Progenitor cell of endocrine pancreas (in vitro differentiated cells): Measurements from ENCODE around the gene CLEC2B. TPM values are rescaled to one million over a fixed set of nuclear protein-coding genes. Genes with fewer than 3 reads are reported as not detected.

ENCODE experiments used
- DNase-seq: peaks from one replicate; pipeline ENCODE4 v3.0.0; 2021; ENCODE audit warnings: low spot score; ENCODE audit not compliant: unreplicated experiment
- H3K27ac Mint-ChIP-seq: 2 replicates; pipeline ENCODE4 v1.8.0; 2021; ENCODE audit warnings: mild to moderate bottlenecking, moderate library complexity, mixed read lengths
- H3K27me3 Mint-ChIP-seq: 2 replicates; pipeline ENCODE4 v1.8.0; 2021; ENCODE audit warnings: mixed read lengths
- H3K36me3 Mint-ChIP-seq: 2 replicates; pipeline ENCODE4 v1.8.0; 2022; ENCODE audit warnings: mixed read lengths; ENCODE audit not compliant: insufficient read depth
- H3K4me1 Mint-ChIP-seq: 2 replicates; pipeline ENCODE4 v1.8.0; 2021; ENCODE audit warnings: low read depth, mixed read lengths
- H3K4me3 Mint-ChIP-seq: 2 replicates; pipeline ENCODE4 v1.8.0; 2021; ENCODE audit warnings: low read depth, mild to moderate bottlenecking, moderate library complexity, mixed read lengths
- H3K9me3 Mint-ChIP-seq: 2 replicates; pipeline ENCODE4 v1.8.0; 2021; ENCODE audit warnings: low read depth, mixed read lengths
- long read RNA-seq: library from polyadenylated mRNA; unstranded; transcript quantifications from one replicate; pipeline ENCODE4 v2.0.0, GENCODE V29; 2020
- total RNA-seq: library from RNA; stranded (reverse); gene quantifications from 2 replicates; pipeline ENCODE4 v1.2.1, GENCODE V29; 2021
- TF ChIP-seq, protein P1 (sequence below): fragments of 200-600 bp; sonication (generic); IDR thresholded peaks from one replicate; pipeline ENCODE4 v1.5.0; 2021; ENCODE audit warnings: antibody characterized with exemption, mild to moderate bottlenecking; ENCODE audit not compliant: unreplicated experiment

The CLEC2B gene
- not detected in 2 replicates for total RNA-seq
- long read RNA-seq = 0 reads

DNA sequence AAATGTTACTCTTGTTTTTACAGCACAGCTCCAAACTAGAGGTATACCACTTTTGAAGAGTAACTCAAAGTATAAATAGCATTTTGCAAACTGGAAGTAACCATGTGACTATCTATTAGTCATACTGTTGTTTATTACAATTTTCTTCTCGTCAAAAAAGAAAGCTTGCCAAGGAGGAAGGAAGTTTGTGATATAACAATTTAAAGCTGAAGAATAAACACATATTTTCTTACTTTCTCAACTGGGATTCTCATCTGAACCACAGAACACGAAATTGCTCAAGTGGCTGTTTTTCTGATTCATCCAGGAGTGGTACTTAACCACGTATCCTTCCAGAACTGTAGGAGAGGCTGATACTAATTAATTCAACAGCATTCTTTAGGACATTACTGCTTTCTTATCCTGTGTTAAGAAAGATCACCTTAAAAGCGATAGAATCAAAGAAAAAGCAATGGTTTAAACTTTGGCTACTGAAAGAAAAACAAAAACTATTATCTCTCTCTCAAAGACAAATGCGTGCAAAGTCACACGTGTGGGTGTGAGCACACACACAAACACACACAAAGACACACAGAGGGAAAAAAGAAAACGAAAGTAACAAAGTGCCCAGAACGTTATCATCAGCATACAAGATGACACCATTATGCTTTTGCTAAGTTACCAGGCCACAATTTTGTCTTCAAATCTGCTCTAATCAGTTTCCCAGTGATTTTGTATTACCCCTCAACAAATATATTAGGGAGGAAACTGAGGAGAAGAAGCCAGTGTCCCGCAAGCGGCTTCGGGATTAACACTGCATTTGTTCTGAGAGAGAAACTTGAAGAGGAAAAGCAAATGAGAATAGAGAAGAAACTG, at the start of gene CLEC2B:
CLEC2B (minus strand) TSS at position 48 of the 855 bp plus-strand sequence.
- TF ChIP-seq, protein P1, sequence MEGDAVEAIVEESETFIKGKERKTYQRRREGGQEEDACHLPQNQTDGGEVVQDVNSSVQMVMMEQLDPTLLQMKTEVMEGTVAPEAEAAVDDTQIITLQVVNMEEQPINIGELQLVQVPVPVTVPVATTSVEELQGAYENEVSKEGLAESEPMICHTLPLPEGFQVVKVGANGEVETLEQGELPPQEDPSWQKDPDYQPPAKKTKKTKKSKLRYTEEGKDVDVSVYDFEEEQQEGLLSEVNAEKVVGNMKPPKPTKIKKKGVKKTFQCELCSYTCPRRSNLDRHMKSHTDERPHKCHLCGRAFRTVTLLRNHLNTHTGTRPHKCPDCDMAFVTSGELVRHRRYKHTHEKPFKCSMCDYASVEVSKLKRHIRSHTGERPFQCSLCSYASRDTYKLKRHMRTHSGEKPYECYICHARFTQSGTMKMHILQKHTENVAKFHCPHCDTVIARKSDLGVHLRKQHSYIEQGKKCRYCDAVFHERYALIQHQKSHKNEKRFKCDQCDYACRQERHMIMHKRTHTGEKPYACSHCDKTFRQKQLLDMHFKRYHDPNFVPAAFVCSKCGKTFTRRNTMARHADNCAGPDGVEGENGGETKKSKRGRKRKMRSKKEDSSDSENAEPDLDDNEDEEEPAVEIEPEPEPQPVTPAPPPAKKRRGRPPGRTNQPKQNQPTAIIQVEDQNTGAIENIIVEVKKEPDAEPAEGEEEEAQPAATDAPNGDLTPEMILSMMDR = no peak
- H3K27ac Mint-ChIP-seq = peak within 1 kb of the TSS; percentile 4
- H3K27me3 Mint-ChIP-seq = peaks cover 6% of the 10 kb centered on the region
- no peaks in the 10 kb centered on the region for H3K36me3 Mint-ChIP-seq
- H3K4me1 Mint-ChIP-seq = peaks cover 9% of the 10 kb centered on the region
- no peak within 1 kb of the TSS for H3K4me3 Mint-ChIP-seq
- DNase-seq = no peak
- no peaks in the 10 kb centered on the region for H3K9me3 Mint-ChIP-seq

DNA sequence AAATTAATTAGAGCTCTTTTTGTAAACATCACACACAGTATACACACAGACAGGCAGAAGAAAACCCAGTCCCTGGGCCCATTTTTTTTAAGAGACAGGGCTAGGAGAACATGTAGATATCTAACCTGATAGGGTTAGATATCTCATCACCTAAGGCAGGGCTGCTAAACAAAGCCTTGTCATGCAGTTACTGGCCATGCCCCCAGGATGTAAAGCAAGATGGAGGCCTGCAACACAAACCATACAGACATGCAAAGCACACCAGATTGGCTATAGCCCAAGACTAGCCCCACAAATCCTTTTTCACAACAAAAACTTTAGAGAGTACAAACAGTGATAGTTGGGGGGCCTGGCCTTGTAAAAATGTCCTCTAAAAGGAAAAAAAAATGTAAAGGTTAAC, 42.6 kb upstream of the CLEC2B start:
- Mint-ChIP-seq H3K9me3 (peaks cover 46% of the 10 kb centered on the region), H3K4me3 (no peak overlapping the region), H3K4me1 (no peaks in the 10 kb centered on the region), H3K27ac (no peak overlapping the region), H3K36me3 (peaks cover 9% of the 10 kb centered on the region), H3K27me3 (no peaks in the 10 kb centered on the region)
- TF ChIP-seq, protein P1 = no peak
- no peak for DNase-seq

DNA sequence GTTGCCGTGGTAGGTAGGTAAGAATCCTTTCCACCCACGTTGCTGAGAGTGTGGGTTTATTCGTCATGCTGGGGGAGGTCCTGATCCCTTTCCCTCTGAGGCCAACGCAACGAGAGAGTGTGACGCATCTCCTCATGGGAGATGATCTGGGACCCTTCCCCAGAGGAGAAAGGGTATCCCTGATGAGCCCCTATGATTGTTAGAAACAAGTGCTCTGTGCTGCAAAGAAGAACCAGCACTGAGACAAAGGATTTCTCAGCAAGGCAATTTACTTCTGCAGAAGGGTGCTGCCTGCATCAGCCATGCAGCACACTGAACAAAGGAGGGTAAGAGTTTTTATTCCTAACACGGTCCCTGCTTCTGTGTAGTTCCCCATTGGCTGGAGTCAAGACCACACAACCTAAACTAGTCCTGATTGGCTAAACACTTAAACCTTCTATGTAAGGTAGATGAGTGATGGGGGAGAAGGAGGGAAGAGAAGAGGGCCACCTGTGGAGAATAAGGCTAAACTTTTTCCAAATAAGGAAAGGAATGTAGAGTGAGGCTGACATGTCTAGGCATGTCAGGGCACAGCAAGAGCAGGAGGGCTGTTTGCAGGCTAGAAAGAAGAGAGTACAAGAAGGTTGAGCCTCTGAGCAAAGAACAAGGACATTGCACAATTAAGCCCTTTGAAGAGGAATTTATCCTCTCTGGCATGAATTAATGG, 41.7 kb upstream of the CLEC2B start:
- H3K36me3 Mint-ChIP-seq = peaks cover 9% of the 10 kb centered on the region
- TF ChIP-seq, protein P1 = no peak
- H3K4me1 Mint-ChIP-seq = no peaks in the 10 kb centered on the region
- DNase-seq = no peak
- H3K27me3 Mint-ChIP-seq = no peaks in the 10 kb centered on the region
- H3K9me3 Mint-ChIP-seq = peaks cover 48% of the 10 kb centered on the region
- no peak overlapping the region for H3K27ac Mint-ChIP-seq
- H3K4me3 Mint-ChIP-seq = no peak overlapping the region

DNA sequence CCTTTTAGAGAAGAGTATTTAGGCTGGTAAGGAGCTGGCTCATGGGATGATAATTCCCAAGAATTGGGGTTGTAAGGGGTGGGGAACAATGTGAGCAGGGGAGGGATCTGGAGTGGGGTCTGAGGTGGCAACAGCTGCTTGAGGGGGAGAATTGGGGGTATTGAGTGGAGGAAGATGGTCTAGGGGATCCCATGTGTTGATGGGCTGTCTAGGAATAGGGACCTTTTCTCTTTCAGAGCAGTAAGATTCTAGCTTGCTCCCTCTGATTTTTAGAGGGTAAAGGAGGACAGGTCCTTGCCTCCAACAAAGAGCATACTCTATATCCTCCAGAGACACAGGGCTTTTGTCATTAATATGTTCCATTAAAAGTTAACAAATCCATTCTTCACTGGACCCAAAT, 40.6 kb upstream of the CLEC2B start:
- Mint-ChIP-seq H3K27ac (no peak overlapping the region), H3K36me3 (peaks cover 9% of the 10 kb centered on the region), H3K27me3 (no peaks in the 10 kb centered on the region), H3K9me3 (peaks cover 56% of the 10 kb centered on the region), H3K4me3 (no peak overlapping the region), H3K4me1 (no peaks in the 10 kb centered on the region)
- DNase-seq = no peak
- TF ChIP-seq, protein P1 = no peak

DNA sequence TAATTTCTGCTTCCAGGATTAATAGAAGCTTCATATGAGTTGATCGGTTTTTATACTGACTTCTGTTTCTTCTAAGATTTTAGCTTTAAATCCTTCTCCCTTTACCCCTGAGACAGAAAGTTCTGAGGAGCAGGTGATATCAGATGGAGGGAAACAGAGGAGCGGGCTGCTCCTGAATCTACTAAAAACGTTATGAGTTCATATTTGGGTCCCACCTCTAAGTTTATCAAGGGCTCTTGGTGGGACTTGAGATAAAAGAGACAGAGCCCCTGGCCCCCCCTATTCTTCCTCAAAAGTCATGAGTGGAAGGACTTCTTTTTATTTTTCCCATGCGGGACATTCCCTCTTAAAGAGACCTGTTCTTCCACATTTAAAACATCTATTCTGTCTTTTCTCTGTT, 39.2 kb upstream of the CLEC2B start:
- TF ChIP-seq, protein P1 = no peak
- Mint-ChIP-seq H3K4me1 (no peaks in the 10 kb centered on the region), H3K4me3 (no peak overlapping the region), H3K27me3 (no peaks in the 10 kb centered on the region), H3K9me3 (peaks cover 58% of the 10 kb centered on the region), H3K36me3 (peaks cover 9% of the 10 kb centered on the region), H3K27ac (no peak overlapping the region)
- DNase-seq = no peak
